ACC112 (cell line): ENCODE results near the gene MARF1.
A peak's percentile ranks its signal among the peaks of the same experiment; 100 is the strongest.
"Not testable (repeated sequence)": the region's sequence is repeated elsewhere in the genome, so short reads cannot be mapped to it uniquely, and the experiment has no call there.

Source experiments
- H2AFZ ChIP-seq: fragments of 200-600 bp; sonication (generic); one replicate; pipeline ENCODE4 v1.6.0; 2017; ENCODE audit warnings: antibody characterized with exemption, low read length; ENCODE audit not compliant: unreplicated experiment
- H3K27ac ChIP-seq: fragments of 200-600 bp; sonication (generic); 2 replicates; pipeline ENCODE4 v1.5.1; 2014; ENCODE audit warnings: low read depth, mild to moderate bottlenecking, antibody characterized with exemption, low read length, moderate library complexity
- H3K27me3 ChIP-seq: fragments of 200-600 bp; sonication (generic); 2 replicates; pipeline ENCODE4 v1.6.1; 2014; ENCODE audit warnings: mild to moderate bottlenecking, antibody characterized with exemption, low read length, moderate library complexity, mixed read lengths; ENCODE audit not compliant: insufficient read depth
- H3K36me3 ChIP-seq: fragments of 200-600 bp; sonication (generic); 2 replicates; pipeline ENCODE4 v1.6.1; 2016; ENCODE audit warnings: mild to moderate bottlenecking, antibody characterized with exemption, low read length, moderate library complexity, mixed read lengths; ENCODE audit not compliant: insufficient read depth
- H3K4me1 ChIP-seq: fragments of 200-600 bp; sonication (generic); one replicate; pipeline ENCODE4 v1.6.1; 2016; ENCODE audit warnings: low read length, mixed read lengths; ENCODE audit not compliant: insufficient read depth, unreplicated experiment, control insufficient read depth
- H3K4me3 ChIP-seq: fragments of 200-600 bp; sonication (generic); 2 replicates; pipeline ENCODE4 v1.5.1; 2014; ENCODE audit warnings: mild to moderate bottlenecking, low read depth, low read length
- H3K79me2 ChIP-seq: fragments of 200-600 bp; sonication (generic); one replicate; pipeline ENCODE4 v1.6.0; 2016; ENCODE audit warnings: low read length; ENCODE audit not compliant: control insufficient read depth, unreplicated experiment, insufficient read depth

MARF1 gene

DNA sequence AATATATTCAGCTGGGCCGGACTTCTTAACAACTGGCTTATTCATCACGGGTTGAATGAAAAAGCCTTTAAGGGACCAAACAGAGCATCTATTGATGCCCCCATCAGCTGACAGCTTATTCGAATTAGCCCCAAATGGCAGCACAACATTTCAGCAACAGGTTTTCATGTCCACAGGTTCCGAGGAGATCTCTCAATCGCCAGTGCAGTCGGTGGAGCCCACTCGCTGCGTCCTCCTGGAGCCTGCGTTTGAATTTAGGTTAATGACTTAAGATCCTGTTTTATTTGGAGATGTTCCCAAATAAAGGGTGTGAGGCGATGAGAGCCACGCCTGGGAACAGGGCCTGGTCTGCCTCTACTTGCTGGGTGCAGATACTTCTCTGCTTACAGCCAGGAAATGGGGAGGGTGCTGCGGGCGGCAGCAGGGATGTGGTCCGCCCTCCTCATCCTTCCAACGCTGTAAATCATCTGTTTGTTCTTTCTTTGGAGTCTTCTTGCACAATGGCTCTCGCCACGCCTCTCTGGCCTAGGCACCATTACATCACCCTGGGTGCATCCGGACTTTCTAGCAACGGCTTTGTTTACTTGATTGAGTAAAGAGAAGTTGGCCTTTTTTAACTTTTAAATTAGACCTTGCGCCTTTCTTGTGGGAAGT lies 29.7 kb upstream of the MARF1 start:
- H3K4me3 ChIP-seq: peak overlapping the region; percentile 34; the same call in 1 of the 2 replicates
- peak overlapping the region; percentile 10 for H2AFZ ChIP-seq
- H3K27ac ChIP-seq: peak overlapping the region; percentile 90
- H3K4me1 ChIP-seq: peaks cover 23% of the 10 kb centered on the region
- peaks cover 5% of the 10 kb centered on the region for H3K79me2 ChIP-seq
- H3K27me3 ChIP-seq: no peaks in the 10 kb centered on the region
- H3K36me3 ChIP-seq: 0 out of 2 replicates have a peak, but pooled peaks cover under 1% of the 10 kb centered on the region

DNA sequence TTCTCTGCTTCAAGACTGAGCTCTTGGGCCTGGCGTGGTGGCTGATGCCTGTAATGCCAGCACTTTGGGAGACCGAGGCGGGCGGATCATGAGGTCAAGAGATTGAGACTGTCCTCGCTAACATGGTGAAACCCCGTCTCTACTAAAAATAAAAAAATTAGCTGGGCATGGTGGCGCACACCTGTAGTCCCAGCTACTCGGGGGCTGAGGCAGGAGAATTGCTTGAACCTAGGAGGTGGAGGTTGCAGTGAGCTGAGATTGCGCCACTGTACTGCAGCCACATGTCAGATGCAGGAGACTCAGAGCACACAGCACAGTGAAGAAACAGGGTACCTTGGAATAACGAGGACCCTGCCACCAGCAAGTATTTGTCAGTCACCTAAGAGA lies 29.2 kb upstream of the MARF1 start:
- not testable (repeated sequence) for H3K27me3 ChIP-seq, H2AFZ ChIP-seq, H3K36me3 ChIP-seq, H3K79me2 ChIP-seq
- Histone ChIP-seq H3K4me3 (peak overlapping the region; percentile 2; the same call in 1 of the 2 replicates), H3K27ac (peak overlapping the region; percentile 90), H3K4me1 (peaks cover 23% of the 10 kb centered on the region)

DNA sequence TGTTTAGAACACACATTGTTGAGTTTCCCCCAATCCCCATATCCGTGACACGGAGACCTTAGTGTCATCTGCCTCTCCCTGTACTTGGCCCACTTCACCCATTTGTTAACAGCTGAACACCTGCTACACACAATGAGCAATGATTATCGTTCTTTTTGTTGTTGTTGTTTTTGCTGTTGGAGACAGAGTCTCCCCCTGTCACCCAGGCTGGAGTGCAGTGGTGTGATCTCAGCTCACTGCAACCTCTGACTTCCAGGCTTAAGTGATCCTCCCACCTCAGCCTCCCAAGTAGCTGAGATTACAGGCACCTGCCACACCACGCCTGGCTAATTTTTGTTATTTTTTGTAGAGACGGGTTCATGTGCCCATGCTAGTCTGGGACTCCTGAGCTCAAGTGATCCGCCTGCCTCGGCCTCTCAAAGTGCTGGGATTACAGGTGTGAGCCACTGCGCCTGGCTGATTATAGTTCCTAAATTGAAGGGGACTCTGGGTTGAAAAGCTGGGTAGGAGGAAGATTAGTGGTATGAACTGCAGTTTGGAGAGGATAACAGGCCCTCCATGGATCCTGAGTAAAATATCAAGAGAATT lies 28.7 kb upstream of the MARF1 start:
- Histone ChIP-seq H3K27ac (peak overlapping the region; percentile 90), H3K4me1 (peaks cover 23% of the 10 kb centered on the region), H3K4me3 (no peak overlapping the region), H2AFZ (no peak overlapping the region), H3K27me3 (no peaks in the 10 kb centered on the region), H3K79me2 (peaks cover 5% of the 10 kb centered on the region), H3K36me3 (0 out of 2 replicates have a peak, but pooled peaks cover 2% of the 10 kb centered on the region)

DNA sequence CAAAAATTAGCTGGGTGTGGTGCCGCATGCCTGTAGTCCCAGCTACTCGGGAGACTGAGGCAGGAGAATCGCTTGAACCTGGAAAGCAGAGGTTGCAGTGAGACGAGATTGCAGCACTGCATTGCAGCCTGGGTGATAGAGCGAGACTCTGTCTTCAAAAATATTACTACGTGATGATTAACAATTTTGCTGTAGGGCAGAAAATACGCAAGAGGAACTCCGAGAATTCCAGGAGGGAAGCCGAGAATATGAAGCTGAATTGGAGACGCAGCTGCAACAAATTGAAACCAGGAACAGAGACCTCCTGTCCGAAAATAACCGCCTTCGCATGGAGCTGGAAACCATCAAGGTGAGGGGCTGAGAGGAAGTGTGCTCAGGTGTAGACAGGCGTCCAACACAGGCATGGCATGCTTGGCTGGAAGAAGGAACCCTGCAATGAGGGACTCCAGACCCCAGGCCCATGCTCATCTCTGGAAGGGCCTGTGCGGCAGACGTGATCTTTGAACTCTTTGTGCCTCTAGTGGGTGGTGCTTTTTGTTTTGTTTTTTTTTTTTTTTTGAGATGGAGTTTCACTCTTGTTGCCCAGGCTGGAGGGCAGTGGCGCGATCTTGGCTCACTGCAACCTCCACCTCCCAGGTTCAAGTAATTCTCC lies 24.3 kb upstream of the MARF1 start:
- peaks cover 2% of the 10 kb centered on the region; the same call in 1 of the 2 replicates for H3K36me3 ChIP-seq

DNA sequence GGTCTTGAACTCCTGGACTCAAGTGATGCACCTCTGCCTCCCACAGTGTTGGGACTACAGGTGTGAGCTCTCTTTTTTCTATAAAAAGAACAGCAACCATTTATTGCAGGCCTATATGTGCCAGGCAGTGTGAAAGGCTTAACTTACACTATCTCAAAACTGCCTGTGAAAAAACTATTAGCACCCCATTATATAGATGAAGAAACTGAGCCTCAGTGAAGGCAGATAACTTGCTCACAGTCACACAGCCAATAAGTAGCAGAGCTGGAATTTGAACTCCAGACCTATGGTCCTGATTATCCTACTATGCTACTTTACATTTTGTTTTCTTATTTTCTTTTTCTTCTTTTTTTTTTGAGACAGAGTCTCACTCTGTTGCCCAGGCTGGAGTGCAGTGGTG lies 22.2 kb upstream of the MARF1 start:
- no peaks in the 10 kb centered on the region for H3K27me3 ChIP-seq
- no peak overlapping the region for H2AFZ ChIP-seq
- H3K4me3 ChIP-seq: no peak overlapping the region
- peaks cover 17% of the 10 kb centered on the region for H3K79me2 ChIP-seq
- H3K4me1 ChIP-seq: peaks cover 12% of the 10 kb centered on the region
- peaks cover 2% of the 10 kb centered on the region; the same call in 1 of the 2 replicates for H3K36me3 ChIP-seq
- no peak overlapping the region for H3K27ac ChIP-seq

More for the DNA sequence above, 24.3 kb upstream of the MARF1 start:
- Histone ChIP-seq H3K27me3 (no peaks in the 10 kb centered on the region), H3K4me1 (peaks cover 12% of the 10 kb centered on the region), H2AFZ (no peak overlapping the region), H3K4me3 (no peak overlapping the region), H3K27ac (no peak overlapping the region), H3K79me2 (no peaks in the 10 kb centered on the region)

DNA sequence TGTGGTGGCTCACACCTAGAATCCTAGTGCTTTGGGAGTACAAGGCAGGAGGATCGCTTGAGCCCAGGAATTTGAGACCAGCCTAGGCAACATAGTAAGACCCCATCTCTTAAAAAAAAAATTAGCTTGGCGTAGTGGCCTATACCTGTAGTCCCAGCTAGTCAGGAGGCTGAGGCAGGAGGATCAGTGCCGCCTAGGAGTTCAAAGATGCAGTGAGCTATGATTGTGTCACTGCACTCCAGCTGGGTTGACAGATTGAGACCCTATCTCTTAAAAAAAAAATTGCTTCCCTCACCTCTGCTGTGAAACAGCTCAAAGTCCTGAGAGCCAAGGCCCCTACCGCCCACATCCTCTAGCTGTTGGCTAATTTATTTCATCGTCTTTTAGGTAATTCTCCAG lies 17.2 kb upstream of the MARF1 start:
- H3K4me3 ChIP-seq: no peak overlapping the region
- H2AFZ ChIP-seq: no peak overlapping the region
- peaks cover 7% of the 10 kb centered on the region for H3K4me1 ChIP-seq
- H3K27me3 ChIP-seq: no peaks in the 10 kb centered on the region
- H3K27ac ChIP-seq: no peak overlapping the region
- peaks cover 52% of the 10 kb centered on the region for H3K79me2 ChIP-seq
- H3K36me3 ChIP-seq: no peaks in the 10 kb centered on the region; the same call in none of the 2 replicates

DNA sequence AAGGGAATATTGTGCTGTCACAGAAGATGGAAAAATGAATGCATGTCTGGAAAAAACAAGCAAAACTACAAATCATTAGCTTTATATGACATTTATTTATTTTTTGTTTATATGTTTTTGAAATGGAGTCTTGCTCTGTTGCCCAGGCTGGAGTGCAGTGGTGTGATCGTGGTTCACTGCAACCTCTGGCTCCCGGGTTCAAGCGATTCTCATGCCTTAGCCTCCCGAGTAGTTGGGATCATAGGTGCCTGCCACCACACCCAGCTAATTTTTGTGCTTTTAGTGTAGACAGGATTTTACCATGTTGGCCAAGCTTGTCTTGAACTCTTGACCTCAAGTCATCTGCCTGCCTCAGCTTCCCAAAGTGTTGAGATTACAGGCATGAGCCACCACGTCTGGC lies 15.6 kb upstream of the MARF1 start:
- H2AFZ ChIP-seq: no peak overlapping the region
- no peaks in the 10 kb centered on the region; the same call in 1 of the 2 replicates for H3K36me3 ChIP-seq
- no peak overlapping the region for H3K27ac ChIP-seq
- H3K4me1 ChIP-seq: peaks cover 12% of the 10 kb centered on the region
- peaks cover 67% of the 10 kb centered on the region for H3K79me2 ChIP-seq
- no peaks in the 10 kb centered on the region for H3K27me3 ChIP-seq
- H3K4me3 ChIP-seq: no peak overlapping the region

DNA sequence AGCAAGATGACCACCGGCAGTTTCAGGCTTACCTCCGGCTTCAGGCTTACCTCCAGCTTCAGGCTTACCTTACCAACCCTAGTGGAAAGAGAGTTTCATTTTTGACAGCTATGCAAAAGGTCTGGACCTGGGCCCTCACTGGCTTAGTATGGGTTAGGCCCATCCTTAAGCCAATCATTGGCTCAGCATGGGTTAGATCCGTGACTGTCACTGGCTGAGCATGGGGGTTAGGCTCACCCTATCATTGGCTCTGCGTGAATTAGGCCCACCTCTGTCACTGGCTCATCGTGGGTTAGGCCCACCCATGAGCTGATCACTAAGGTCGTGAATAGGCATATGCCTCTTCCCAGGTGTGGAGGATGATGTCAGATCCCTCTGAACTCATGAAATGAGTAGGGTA lies 15.2 kb upstream of the MARF1 start:
- no peak overlapping the region for H3K4me3 ChIP-seq
- H2AFZ ChIP-seq: no peak overlapping the region
- H3K36me3 ChIP-seq: no peaks in the 10 kb centered on the region; the same call in 1 of the 2 replicates
- H3K79me2 ChIP-seq: peaks cover 71% of the 10 kb centered on the region
- H3K27me3 ChIP-seq: no peaks in the 10 kb centered on the region
- H3K27ac ChIP-seq: no peak overlapping the region
- peaks cover 16% of the 10 kb centered on the region for H3K4me1 ChIP-seq

DNA sequence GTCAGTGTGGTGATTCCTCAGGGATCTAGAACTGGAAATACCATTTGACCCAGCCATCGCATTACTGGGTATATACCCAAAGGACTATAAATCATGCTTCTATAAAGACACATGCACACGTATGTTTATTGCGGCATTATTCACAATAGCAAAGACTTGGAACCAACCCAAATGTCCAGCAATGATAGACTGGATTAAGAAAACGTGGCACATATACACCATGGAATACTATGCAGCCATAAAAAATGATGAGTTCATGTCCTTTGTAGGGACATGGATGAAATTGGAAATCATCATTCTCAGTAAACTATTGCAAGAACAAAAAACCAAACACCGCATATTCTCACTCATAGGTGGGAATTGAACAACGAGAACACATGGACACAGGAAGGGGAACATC lies 12.6 kb upstream of the MARF1 start:
- not testable (repeated sequence) for H3K4me3 ChIP-seq, H3K27ac ChIP-seq, H3K27me3 ChIP-seq, H3K36me3 ChIP-seq, H2AFZ ChIP-seq
- H3K4me1 ChIP-seq: peaks cover 23% of the 10 kb centered on the region
- peaks cover 84% of the 10 kb centered on the region for H3K79me2 ChIP-seq

DNA sequence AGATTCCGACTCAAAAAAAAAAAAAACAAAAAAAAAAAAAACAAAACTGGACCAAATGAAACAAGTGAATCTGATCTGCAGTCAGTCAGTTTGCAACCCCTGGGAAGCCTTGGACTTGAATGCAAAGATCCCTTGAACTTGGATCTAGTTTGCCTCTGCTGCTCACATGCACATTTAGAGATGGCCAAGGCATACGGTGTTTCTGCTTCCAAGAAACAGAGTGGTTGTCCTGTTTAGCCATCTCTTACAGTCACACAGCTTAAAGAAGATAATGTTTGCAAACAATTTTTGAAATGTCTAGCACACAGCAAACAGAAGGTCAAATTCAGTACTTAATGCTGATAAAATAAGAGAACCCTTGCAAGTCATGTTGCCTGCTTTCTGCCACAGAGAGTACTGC lies 11.6 kb upstream of the MARF1 start:
- Histone ChIP-seq H3K4me1 (peaks cover 19% of the 10 kb centered on the region), H3K27me3 (no peaks in the 10 kb centered on the region), H2AFZ (no peak overlapping the region), H3K4me3 (no peak overlapping the region), H3K79me2 (peaks cover 79% of the 10 kb centered on the region), H3K27ac (no peak overlapping the region), H3K36me3 (peaks cover 3% of the 10 kb centered on the region; the same call in 1 of the 2 replicates)
